ENCODE results near the gene MMP17.

MMP17 gene

GRCh38 chr12:131786331-131786730 lies 41.9 kb upstream of the MMP17 start:
- no peak for DNase-seq (ENCODE audit: low spot score)
- in situ Hi-C loops (cut with MboI; ENCODE audit: low pct_unique_long_range_greater_than_20kb, low sequenced_read_pairs, unreplicated experiment), result no loop called here
- no peak for TF ChIP-seq CTCF (IDR thresholded peaks at IDR 0.05; ENCODE audit: extremely low read depth, insufficient read depth, missing control alignments)

- TF ChIP-seq CTCF (IDR thresholded peaks at IDR 0.05; ENCODE audit: extremely low read depth, insufficient read depth, missing control alignments), result no peak
- in situ Hi-C loops (cut with MboI; ENCODE audit: low pct_unique_long_range_greater_than_20kb, low sequenced_read_pairs, unreplicated experiment), result no loop called here
- DNase-seq (ENCODE audit: low spot score), result no peak
Measured at GRCh38 chr12:131787143-131787660, 41.0 kb upstream of the MMP17 start.

GRCh38 chr12:131788070-131788469 lies 40.1 kb upstream of the MMP17 start:
- no peak for TF ChIP-seq CTCF (IDR thresholded peaks at IDR 0.05; ENCODE audit: extremely low read depth, insufficient read depth, missing control alignments)
- in situ Hi-C loops (cut with MboI; ENCODE audit: low pct_unique_long_range_greater_than_20kb, low sequenced_read_pairs, unreplicated experiment), result no loop called here
- no peak for DNase-seq (ENCODE audit: low spot score)

- in situ Hi-C loops (cut with MboI; ENCODE audit: low pct_unique_long_range_greater_than_20kb, low sequenced_read_pairs, unreplicated experiment), result no loop called here
- no peak for DNase-seq (ENCODE audit: low spot score)
- TF ChIP-seq CTCF (IDR thresholded peaks at IDR 0.05; ENCODE audit: extremely low read depth, insufficient read depth, missing control alignments), result no peak
Measured at GRCh38 chr12:131789638-131790037, 38.6 kb upstream of the MMP17 start.

- no peak for DNase-seq (ENCODE audit: low spot score)
- no peak for TF ChIP-seq CTCF (IDR thresholded peaks at IDR 0.05; ENCODE audit: extremely low read depth, insufficient read depth, missing control alignments)
- in situ Hi-C loops (cut with MboI; ENCODE audit: low pct_unique_long_range_greater_than_20kb, low sequenced_read_pairs, unreplicated experiment), result no loop called here
Measured at GRCh38 chr12:131793243-131794022, 34.8 kb upstream of the MMP17 start.

- DNase-seq (ENCODE audit: low spot score), result no peak
- in situ Hi-C loops (cut with MboI; ENCODE audit: low pct_unique_long_range_greater_than_20kb, low sequenced_read_pairs, unreplicated experiment), result no loop called here
- TF ChIP-seq CTCF (IDR thresholded peaks at IDR 0.05; ENCODE audit: extremely low read depth, insufficient read depth, missing control alignments), result no peak
Measured at GRCh38 chr12:131794061-131794460, 34.1 kb upstream of the MMP17 start.
